HepG2 (cell line): ENCODE results near the gene ESYT3. TPM values are rescaled to one million over a fixed set of nuclear protein-coding genes. Genes with fewer than 3 reads are reported as not detected.
"Not testable (repeated sequence)": the region's sequence is repeated elsewhere in the genome, so short reads cannot be mapped to it uniquely, and the experiment has no call there.

Source experiments
- ATAC-seq: fragments of 200-7000 bp; cut with Tn5 transposase; 3 replicates; pipeline ENCODE4 v1.9.1; 2020; ENCODE audit warnings: mild to moderate bottlenecking, moderate library complexity
- BruUV-seq: library from RNA; stranded (reverse); fragments of 400-500 nt; replicated peaks from 2 replicates; lab custom pipeline; 2021; lab: Mats Ljungman, UMichigan
- CTCF ChIA-PET: fragments of 300-600 bp; formaldehyde crosslinking; extraction: SDS; loops from one replicate; lab custom pipeline; 2021; ENCODE audit warnings: low total read pairs, inconsistent platforms, low intra/inter-chr PET ratio; lab: Yijun Ruan, JAX
- POLR2A ChIA-PET: fragments of 350-600 bp; sonication (Branson Sonifier 250); formaldehyde crosslinking; loops from one replicate; lab custom pipeline; 2020; ENCODE audit warnings: antibody characterized with exemption, inconsistent platforms; lab: Yijun Ruan, JAX
- DNase-seq: peaks from one replicate; pipeline ENCODE4 v3.0.0-alpha.2; 2015; ENCODE audit warnings: low spot score
- FAIRE-seq: peaks from 3 replicates; lab custom pipeline; 2011; peaks lifted over from hg19 to GRCh38; lab: Jason Lieb, UNC
- H2AFZ ChIP-seq: one replicate; pipeline ENCODE4 v1.6.1; 2011; ENCODE audit warnings: low read length, inconsistent platforms
- H3K27ac ChIP-seq: fragments of 300-600 bp; 3 replicates; pipeline ENCODE4 v1.8.0; 2011; ENCODE audit warnings: mixed run types, mild to moderate bottlenecking, mixed read lengths, low read length, inconsistent platforms; ENCODE audit not compliant: insufficient read depth; ENCODE audit errors: extremely low read length
- H3K27me3 ChIP-seq, 2 experiments: fragments of 200-600 bp in 1 of 2; 2 replicates in 1 of 2; 3 replicates in 1 of 2; pipeline versions ENCODE4 v1.6.0 to v1.8.0; 2011; ENCODE audit warnings: low read length in 2 of 2, mild to moderate bottlenecking in 2 of 2, moderate library complexity in 2 of 2, inconsistent platforms in 1 of 2; ENCODE audit not compliant: insufficient read depth in 2 of 2, control insufficient read depth in 1 of 2
- H3K36me3 ChIP-seq, 2 experiments: fragments of 200-600 bp in 1 of 2; replicated peaks in 1 of 2; 2 replicates in 1 of 2; 3 replicates in 1 of 2; pipeline versions ENCODE4 v1.5.1 to v1.8.0; 2011; ENCODE audit warnings: low read length in 2 of 2, inconsistent platforms in 1 of 2; ENCODE audit not compliant: insufficient read depth in 2 of 2, control insufficient read depth in 1 of 2
- H3K4me1 ChIP-seq: 2 replicates; pipeline ENCODE4 v1.5.1; 2012; ENCODE audit warnings: low read length, inconsistent platforms; ENCODE audit not compliant: insufficient read depth
- H3K4me2 ChIP-seq: 2 replicates; pipeline ENCODE4 v1.6.0; 2011; ENCODE audit warnings: low read depth, low read length, inconsistent platforms
- H3K4me3 ChIP-seq, 3 experiments: fragments of 200-600 bp in 1 of 3; sonication (generic), shearing (Covaris generic) in 1 of 3; replicated peaks in 1 of 3; 2 replicates each; pipeline ENCODE4 v1.5.1; 2011 to 2016; ENCODE audit warnings: low read length in 3 of 3, inconsistent platforms in 2 of 3, low read depth in 2 of 3, mild to moderate bottlenecking in 2 of 3, control low read depth in 1 of 3, mixed read lengths in 1 of 3; ENCODE audit not compliant: insufficient read depth in 1 of 3
- H3K79me2 ChIP-seq: one replicate; pipeline ENCODE4 v1.6.1; 2011; ENCODE audit warnings: low read length, inconsistent platforms; ENCODE audit not compliant: insufficient read depth
- H3K9ac ChIP-seq: 2 replicates; pipeline ENCODE4 v1.6.0; 2011; ENCODE audit warnings: mild to moderate bottlenecking, low read depth, low read length, inconsistent platforms; ENCODE audit not compliant: insufficient read depth
- H3K9me3 ChIP-seq: 2 replicates; pipeline ENCODE4 v1.5.1; 2012; ENCODE audit warnings: mild to moderate bottlenecking, low read length
- H4K20me1 ChIP-seq: 2 replicates; pipeline ENCODE4 v1.6.0; 2011; ENCODE audit warnings: inconsistent platforms, mild to moderate bottlenecking, low read length, moderate library complexity; ENCODE audit not compliant: insufficient read depth
- AKAP8 ChIP-seq: sonication (generic); formaldehyde crosslinking; IDR thresholded peaks from 2 replicates; pipeline ENCODE4 v1.5.1; 2020; ENCODE audit warnings: mild to moderate bottlenecking, missing genetic modification reagents
- ARNT ChIP-seq: fragments of 450-650 bp; IDR thresholded peaks from 2 replicates; pipeline ENCODE4 v1.6.1; 2017
- ARNTL ChIP-seq: sonication (generic); formaldehyde crosslinking; IDR thresholded peaks from 2 replicates; pipeline ENCODE4 v1.4.0; 2020; ENCODE audit warnings: mild to moderate bottlenecking, missing genetic modification reagents
- FOXK2 ChIP-seq: fragments of 450-650 bp; IDR thresholded peaks from 2 replicates; pipeline ENCODE4 v1.6.1; 2016
- GZF1 ChIP-seq: sonication (generic); formaldehyde crosslinking; IDR thresholded peaks from 2 replicates; pipeline ENCODE4 v1.5.1; 2020; ENCODE audit warnings: mild to moderate bottlenecking, missing genetic modification reagents
- HOXA7 ChIP-seq: sonication (generic); formaldehyde crosslinking; IDR thresholded peaks from 2 replicates; pipeline ENCODE4 v1.8.1; 2022; ENCODE audit warnings: mild to moderate bottlenecking, missing genetic modification reagents, moderate library complexity
- PAX8 ChIP-seq: sonication (generic); formaldehyde crosslinking; IDR thresholded peaks from 2 replicates; pipeline ENCODE4 v1.8.0; 2022; ENCODE audit warnings: mild to moderate bottlenecking, missing genetic modification reagents, borderline replicate concordance
- RAD51 ChIP-seq: fragments of 450-650 bp; IDR thresholded peaks from 2 replicates; pipeline ENCODE4 v1.6.1; 2016; ENCODE audit warnings: borderline replicate concordance
- RORA ChIP-seq: sonication (generic); formaldehyde crosslinking; IDR thresholded peaks from 2 replicates; pipeline ENCODE4 v1.5.0; 2020; ENCODE audit warnings: mild to moderate bottlenecking, missing genetic modification reagents, moderate library complexity
- SETDB1 ChIP-seq: sonication (generic); formaldehyde crosslinking; IDR thresholded peaks from 2 replicates; pipeline ENCODE4 v1.5.1; 2020; ENCODE audit warnings: missing genetic modification reagents, mild to moderate bottlenecking, borderline replicate concordance
- TEF ChIP-seq: sonication (generic); formaldehyde crosslinking; IDR thresholded peaks from 2 replicates; pipeline ENCODE4 v1.5.0; 2020; ENCODE audit warnings: missing genetic modification reagents
- ZNF510 ChIP-seq: sonication (generic); formaldehyde crosslinking; IDR thresholded peaks from 2 replicates; pipeline ENCODE4 v1.4.0; 2020; ENCODE audit warnings: low read depth, mild to moderate bottlenecking, missing genetic modification reagents
- ZNF552 ChIP-seq: sonication (generic); formaldehyde crosslinking; IDR thresholded peaks from 2 replicates; pipeline ENCODE4 v1.9.0; 2022; ENCODE audit warnings: missing genetic modification reagents, mild to moderate bottlenecking, borderline replicate concordance
- WGBS: methylation state at CpG from one replicate; pipeline ENCODE4 v1.1.6; 2017; ENCODE audit warnings: low lambda C conversion rate; 5-methylcytosine and 5-hydroxymethylcytosine counted together
- in situ Hi-C: cut with HindIII; loops from 2 replicates; pipeline ENCODE4 v1.10.0; 2017; ENCODE audit warnings: low pct_unique_long_range_greater_than_20kb; ENCODE audit not compliant: extremely low pct_ligation_motif_present
- intact Hi-C: fragments of 100-400 bp; cut with micrococcal nuclease; formaldehyde crosslinking; loops from one replicate; pipeline ENCODE4 v1.10.0; 2022; ENCODE audit not compliant: unreplicated experiment
- polyA plus RNA-seq, 8 experiments: library from polyadenylated mRNA; depleted of rRNA in 3 of 8; stranded (reverse) in 7 of 8; unstranded in 1 of 8; fragments of >200 nt; fragmentation: Illumina TruSeq in 4 of 8; extraction: Trizol in 4 of 8; gene quantifications; 2 replicates each; pipeline versions ENCODE4 v1.2.1 to v1.2.3, GENCODE V29; 2011 to 2016; ENCODE audit warnings: low read depth in 4 of 8, missing spikeins in 1 of 8, mixed read lengths in 1 of 8; ENCODE audit not compliant: insufficient read depth in 1 of 8
- total RNA-seq, 5 experiments: library from RNA; depleted of rRNA; stranded (reverse); fragments of >200 nt; fragmentation: Illumina TruSeq; extraction: Trizol; gene quantifications; 2 replicates each; pipeline ENCODE4 v1.2.3, GENCODE V29; 2016; ENCODE audit warnings: low read depth in 1 of 5

The ESYT3 gene
- total and polyA plus RNA-seq, 2 of the 13 experiments (the other 11 are each of a cell fraction or from before 2014, with no cell fraction given): 1.5 to 4.1 TPM

- H3K9me3 ChIP-seq, H3K27me3 ChIP-seq, POLR2A ChIA-PET, H3K79me2 ChIP-seq, H3K9ac ChIP-seq, FAIRE-seq, H3K4me1 ChIP-seq, intact Hi-C loops, H3K4me3 ChIP-seq, H4K20me1 ChIP-seq, BruUV-seq, in situ Hi-C loops, CTCF ChIA-PET, H2AFZ ChIP-seq, H3K27ac ChIP-seq, ATAC-seq, H3K4me2 ChIP-seq, H3K36me3 ChIP-seq, DNase-seq: not testable (repeated sequence)
- whole genome bisulfite sequencing: 84% methylated on average over 8 of the region's 8 CpGs
Measured at GRCh38 chr3:138453940-138454339, 19.5 kb downstream of the ESYT3 start.

GRCh38 chr3:138455801-138456716 is 21.6 kb downstream of the ESYT3 start:
- Histone ChIP-seq H3K9me3 (no peaks in the 10 kb centered on the region), H3K4me1 (no peaks in the 10 kb centered on the region), H4K20me1 (no peaks in the 10 kb centered on the region), H3K4me3 (no peak overlapping the region), H3K9ac (no peak overlapping the region), H2AFZ (no peak overlapping the region), H3K79me2 (no peaks in the 10 kb centered on the region), H3K36me3 (no peaks in the 10 kb centered on the region; a peak in 3 of 5 replicates), H3K27me3 (no peaks in the 10 kb centered on the region), H3K27ac (no peak overlapping the region), H3K4me2 (no peak overlapping the region)
- in situ Hi-C loops: no loop called here
- ChIA-PET CTCF (no interaction called here), POLR2A (no interaction called here)
- DNase-seq: no peak
- 79% methylated on average over 5 of the region's 13 CpGs for WGBS
- intact Hi-C loops: no loop called here
- no peak for ATAC-seq
- no TSS peak for BruUV-seq
- FAIRE-seq: no peak
- no peak for TF ChIP-seq TEF
- no peak for TF ChIP-seq HOXA7 (CRISPR knock-in tag)
- no peak for TF ChIP-seq AKAP8 (CRISPR knock-in tag)
- TF ChIP-seq RAD51: no peak
- no peak for TF ChIP-seq RORA (CRISPR knock-in tag)
- no peak for TF ChIP-seq FOXK2
- TF ChIP-seq PAX8 (CRISPR knock-in tag): no peak
- TF ChIP-seq ARNTL (CRISPR knock-in tag): no peak
- no peak for TF ChIP-seq ARNT
- TF ChIP-seq ZNF510 (CRISPR knock-in tag): no peak
- TF ChIP-seq GZF1 (CRISPR knock-in tag): no peak
- no peak for TF ChIP-seq ZNF552 (CRISPR knock-in tag)
- no peak for TF ChIP-seq SETDB1 (CRISPR knock-in tag)
